ENCODE results near the gene CCZ1B.
"Not testable (repeated sequence)": the region's sequence is repeated elsewhere in the genome, so short reads cannot be mapped to it uniquely, and the experiment has no call there.

CCZ1B gene

GRCh38 chr7:6825236-6826125 is 594 bp downstream of the CCZ1B start:
- H3K4me3 ChIP-seq (ENCODE audit: low read length); H3K9ac ChIP-seq (ENCODE audit: low read length); H3K4me1 ChIP-seq (ENCODE audit: control insufficient read depth, insufficient read depth, low read length); H3K27ac ChIP-seq (ENCODE audit: low read depth, low read length); H3K27me3 ChIP-seq (ENCODE audit: control insufficient read depth, insufficient read depth, low read length); H3K36me3 ChIP-seq (ENCODE audit: control insufficient read depth, insufficient read depth, low read length): not testable (repeated sequence)

- not testable (repeated sequence) for H3K27ac ChIP-seq (ENCODE audit: low read depth, low read length)
Observed at GRCh38 chr7:6821622-6822021, 4.5 kb downstream of the CCZ1B start.

GRCh38 chr7:6815470-6815869 is 10.6 kb downstream of the CCZ1B start:
- not testable (repeated sequence) for H3K27ac ChIP-seq (ENCODE audit: low read depth, low read length); H3K36me3 ChIP-seq (ENCODE audit: control insufficient read depth, insufficient read depth, low read length); H3K4me3 ChIP-seq (ENCODE audit: low read length); H3K27me3 ChIP-seq (ENCODE audit: control insufficient read depth, insufficient read depth, low read length); H3K9ac ChIP-seq (ENCODE audit: low read length); H3K4me1 ChIP-seq (ENCODE audit: control insufficient read depth, insufficient read depth, low read length)

More at GRCh38 chr7:6821622-6822021, 4.5 kb downstream of the CCZ1B start:
- H3K9ac ChIP-seq (ENCODE audit: low read length); H3K36me3 ChIP-seq (ENCODE audit: control insufficient read depth, insufficient read depth, low read length); H3K4me1 ChIP-seq (ENCODE audit: control insufficient read depth, insufficient read depth, low read length); H3K4me3 ChIP-seq (ENCODE audit: low read length); H3K27me3 ChIP-seq (ENCODE audit: control insufficient read depth, insufficient read depth, low read length): not testable (repeated sequence)

- H3K4me3 ChIP-seq (ENCODE audit: low read length); H3K27me3 ChIP-seq (ENCODE audit: control insufficient read depth, insufficient read depth, low read length); H3K36me3 ChIP-seq (ENCODE audit: control insufficient read depth, insufficient read depth, low read length); H3K9ac ChIP-seq (ENCODE audit: low read length); H3K4me1 ChIP-seq (ENCODE audit: control insufficient read depth, insufficient read depth, low read length); H3K27ac ChIP-seq (ENCODE audit: low read depth, low read length): not testable (repeated sequence)
Observed at GRCh38 chr7:6813011-6813410, 13.1 kb downstream of the CCZ1B start.

GRCh38 chr7:6807959-6808358 is 18.1 kb downstream of the CCZ1B start:
- H3K9ac ChIP-seq (ENCODE audit: low read length); H3K4me3 ChIP-seq (ENCODE audit: low read length); H3K27me3 ChIP-seq (ENCODE audit: control insufficient read depth, insufficient read depth, low read length); H3K4me1 ChIP-seq (ENCODE audit: control insufficient read depth, insufficient read depth, low read length); H3K27ac ChIP-seq (ENCODE audit: low read depth, low read length); H3K36me3 ChIP-seq (ENCODE audit: control insufficient read depth, insufficient read depth, low read length): not testable (repeated sequence)

GRCh38 chr7:6807393-6807918 is 18.6 kb downstream of the CCZ1B start:
- H3K27ac ChIP-seq (ENCODE audit: low read depth, low read length); H3K9ac ChIP-seq (ENCODE audit: low read length); H3K27me3 ChIP-seq (ENCODE audit: control insufficient read depth, insufficient read depth, low read length); H3K4me1 ChIP-seq (ENCODE audit: control insufficient read depth, insufficient read depth, low read length); H3K4me3 ChIP-seq (ENCODE audit: low read length); H3K36me3 ChIP-seq (ENCODE audit: control insufficient read depth, insufficient read depth, low read length): not testable (repeated sequence)

- H3K4me3 ChIP-seq (ENCODE audit: low read length); H3K27ac ChIP-seq (ENCODE audit: low read depth, low read length); H3K4me1 ChIP-seq (ENCODE audit: control insufficient read depth, insufficient read depth, low read length); H3K27me3 ChIP-seq (ENCODE audit: control insufficient read depth, insufficient read depth, low read length); H3K9ac ChIP-seq (ENCODE audit: low read length); H3K36me3 ChIP-seq (ENCODE audit: control insufficient read depth, insufficient read depth, low read length): not testable (repeated sequence)
Observed at GRCh38 chr7:6800331-6800730, 25.7 kb downstream of the CCZ1B start.

GRCh38 chr7:6799887-6800286 is 26.2 kb downstream of the CCZ1B start:
- not testable (repeated sequence) for H3K9ac ChIP-seq (ENCODE audit: low read length); H3K27me3 ChIP-seq (ENCODE audit: control insufficient read depth, insufficient read depth, low read length); H3K36me3 ChIP-seq (ENCODE audit: control insufficient read depth, insufficient read depth, low read length); H3K4me3 ChIP-seq (ENCODE audit: low read length); H3K27ac ChIP-seq (ENCODE audit: low read depth, low read length); H3K4me1 ChIP-seq (ENCODE audit: control insufficient read depth, insufficient read depth, low read length)

- not testable (repeated sequence) for H3K27me3 ChIP-seq (ENCODE audit: control insufficient read depth, insufficient read depth, low read length); H3K36me3 ChIP-seq (ENCODE audit: control insufficient read depth, insufficient read depth, low read length); H3K9ac ChIP-seq (ENCODE audit: low read length); H3K27ac ChIP-seq (ENCODE audit: low read depth, low read length); H3K4me1 ChIP-seq (ENCODE audit: control insufficient read depth, insufficient read depth, low read length); H3K4me3 ChIP-seq (ENCODE audit: low read length)
Observed at GRCh38 chr7:6798047-6798446, 28.0 kb downstream of the CCZ1B start.

GRCh38 chr7:6797218-6797617 is 28.9 kb downstream of the CCZ1B start:
- H3K4me1 ChIP-seq (ENCODE audit: control insufficient read depth, insufficient read depth, low read length); H3K4me3 ChIP-seq (ENCODE audit: low read length); H3K27me3 ChIP-seq (ENCODE audit: control insufficient read depth, insufficient read depth, low read length); H3K9ac ChIP-seq (ENCODE audit: low read length); H3K36me3 ChIP-seq (ENCODE audit: control insufficient read depth, insufficient read depth, low read length); H3K27ac ChIP-seq (ENCODE audit: low read depth, low read length): not testable (repeated sequence)

- not testable (repeated sequence) for H3K4me1 ChIP-seq (ENCODE audit: control insufficient read depth, insufficient read depth, low read length); H3K36me3 ChIP-seq (ENCODE audit: control insufficient read depth, insufficient read depth, low read length); H3K4me3 ChIP-seq (ENCODE audit: low read length); H3K9ac ChIP-seq (ENCODE audit: low read length); H3K27me3 ChIP-seq (ENCODE audit: control insufficient read depth, insufficient read depth, low read length); H3K27ac ChIP-seq (ENCODE audit: low read depth, low read length)
Observed at GRCh38 chr7:6794276-6794675, 31.8 kb downstream of the CCZ1B start.

GRCh38 chr7:6792113-6792872 is 33.8 kb downstream of the CCZ1B start:
- not testable (repeated sequence) for H3K4me3 ChIP-seq (ENCODE audit: low read length); H3K27ac ChIP-seq (ENCODE audit: low read depth, low read length); H3K27me3 ChIP-seq (ENCODE audit: control insufficient read depth, insufficient read depth, low read length)

GRCh38 chr7:6789353-6789752 is 36.7 kb downstream of the CCZ1B start:
- not testable (repeated sequence) for H3K36me3 ChIP-seq (ENCODE audit: control insufficient read depth, insufficient read depth, low read length); H3K27me3 ChIP-seq (ENCODE audit: control insufficient read depth, insufficient read depth, low read length); H3K27ac ChIP-seq (ENCODE audit: low read depth, low read length); H3K4me1 ChIP-seq (ENCODE audit: control insufficient read depth, insufficient read depth, low read length); H3K9ac ChIP-seq (ENCODE audit: low read length); H3K4me3 ChIP-seq (ENCODE audit: low read length)

More at GRCh38 chr7:6792113-6792872, 33.8 kb downstream of the CCZ1B start:
- not testable (repeated sequence) for H3K36me3 ChIP-seq (ENCODE audit: control insufficient read depth, insufficient read depth, low read length); H3K4me1 ChIP-seq (ENCODE audit: control insufficient read depth, insufficient read depth, low read length); H3K9ac ChIP-seq (ENCODE audit: low read length)

Measured in rectal smooth muscle tissue (tissue), 1 donor.